ENCODE measurements around the gene NNMT. TPM values are rescaled to one million over a fixed set of nuclear protein-coding genes. Genes with fewer than 3 reads are reported as not detected.

The NNMT gene
- total RNA-seq, 1 experiment from 2014 or later, result not detected

GRCh38 chr11:114286229-114286628 is 10.0 kb upstream of the NNMT start:
- H3K79me2 ChIP-seq (ENCODE audit: insufficient read depth, low read length), result no peaks in the 10 kb centered on the region
- no peak overlapping the region for H3K4me2 ChIP-seq (ENCODE audit: insufficient read depth, insufficient read length, low read length)
- H3K14ac ChIP-seq (ENCODE audit: insufficient read depth, low read length), result no peak overlapping the region
- no peak overlapping the region for H3K18ac ChIP-seq (ENCODE audit: insufficient read length, low read depth, low read length)
- H4K91ac ChIP-seq (ENCODE audit: insufficient read length, low read depth, low read length), result no peak overlapping the region
- no peak overlapping the region for H4K8ac ChIP-seq (replicated peaks; ENCODE audit: insufficient read length, low read depth, low read length)
- H3K4me1 Mint-ChIP-seq, result peaks cover 14% of the 10 kb centered on the region in 2 experiments
- H3K4me3 Mint-ChIP-seq, result no peak overlapping the region
- DNase-seq, result no peak
- H3T11ph ChIP-seq (ENCODE audit: low read length), result no peak overlapping the region
- no peak overlapping the region for H3K27ac Mint-ChIP-seq
- H2AFZ ChIP-seq (ENCODE audit: low read length), result no peak overlapping the region
- H3K23ac ChIP-seq (ENCODE audit: insufficient read length, low read depth, low read length), result no peak overlapping the region
- WGBS (ENCODE audit: extremely low coverage, insufficient read length, low lambda C conversion rate), result no CpG with 5 or more reads among the region's 3 CpGs
- H2BK15ac ChIP-seq (ENCODE audit: low read depth, low read length), result no peak overlapping the region
- H3K27ac ChIP-seq (ENCODE audit: insufficient read length, low read depth, low read length), result no peak overlapping the region
- H3K4ac ChIP-seq (ENCODE audit: low read depth, low read length), result no peak overlapping the region
- no peaks in the 10 kb centered on the region for H3K9me3 ChIP-seq (ENCODE audit: control insufficient read depth, low read depth, low read length)
- H2BK120ac ChIP-seq (ENCODE audit: low read depth, low read length, poor library complexity, severe bottlenecking), result no peak overlapping the region
- H3K9me3 Mint-ChIP-seq, result no peaks in the 10 kb centered on the region
- no peak overlapping the region for H4K5ac ChIP-seq (ENCODE audit: insufficient read length, low read depth, low read length)
- H2AK5ac ChIP-seq (ENCODE audit: insufficient read length, low read length), result no peak overlapping the region
- no peak overlapping the region for H2BK5ac ChIP-seq (ENCODE audit: insufficient read length, low read length)
- no peak overlapping the region for H2BK20ac ChIP-seq (ENCODE audit: low read depth, low read length, poor library complexity, severe bottlenecking)
- H3K79me1 ChIP-seq (ENCODE audit: insufficient read depth, low read depth, low read length, poor library complexity, severe bottlenecking), result no peaks in the 10 kb centered on the region
- TF ChIP-seq, protein P1, sequence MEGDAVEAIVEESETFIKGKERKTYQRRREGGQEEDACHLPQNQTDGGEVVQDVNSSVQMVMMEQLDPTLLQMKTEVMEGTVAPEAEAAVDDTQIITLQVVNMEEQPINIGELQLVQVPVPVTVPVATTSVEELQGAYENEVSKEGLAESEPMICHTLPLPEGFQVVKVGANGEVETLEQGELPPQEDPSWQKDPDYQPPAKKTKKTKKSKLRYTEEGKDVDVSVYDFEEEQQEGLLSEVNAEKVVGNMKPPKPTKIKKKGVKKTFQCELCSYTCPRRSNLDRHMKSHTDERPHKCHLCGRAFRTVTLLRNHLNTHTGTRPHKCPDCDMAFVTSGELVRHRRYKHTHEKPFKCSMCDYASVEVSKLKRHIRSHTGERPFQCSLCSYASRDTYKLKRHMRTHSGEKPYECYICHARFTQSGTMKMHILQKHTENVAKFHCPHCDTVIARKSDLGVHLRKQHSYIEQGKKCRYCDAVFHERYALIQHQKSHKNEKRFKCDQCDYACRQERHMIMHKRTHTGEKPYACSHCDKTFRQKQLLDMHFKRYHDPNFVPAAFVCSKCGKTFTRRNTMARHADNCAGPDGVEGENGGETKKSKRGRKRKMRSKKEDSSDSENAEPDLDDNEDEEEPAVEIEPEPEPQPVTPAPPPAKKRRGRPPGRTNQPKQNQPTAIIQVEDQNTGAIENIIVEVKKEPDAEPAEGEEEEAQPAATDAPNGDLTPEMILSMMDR (conservative IDR thresholded peaks at IDR 0.05), result no peak
- H3K9ac ChIP-seq (ENCODE audit: extremely low read depth, insufficient read length, low read length), result no peak overlapping the region
- no peaks in the 10 kb centered on the region for H4K20me1 ChIP-seq (ENCODE audit: control insufficient read depth, insufficient read depth, insufficient read length)
- no peaks in the 10 kb centered on the region; the same call in 1 of the 2 replicates for H3K4me1 ChIP-seq (ENCODE audit: insufficient read depth, low read length)
- H2BK12ac ChIP-seq (ENCODE audit: insufficient read length, low read depth, low read length), result no peak overlapping the region
- no peaks in the 10 kb centered on the region for H3K27me3 ChIP-seq (ENCODE audit: insufficient read depth, low read length)
- no peak overlapping the region for H3K56ac ChIP-seq (ENCODE audit: insufficient read length, low read depth, low read length)
- H3K36me3 Mint-ChIP-seq (ENCODE audit: insufficient read depth in 1 of 3, low read depth in 3 of 3), result no peaks in the 10 kb centered on the region
- no peaks in the 10 kb centered on the region for H3K27me3 Mint-ChIP-seq (ENCODE audit: low read depth)
- H3K23me2 ChIP-seq (ENCODE audit: insufficient read length, low read depth, low read length, poor library complexity, severe bottlenecking), result no peaks in the 10 kb centered on the region
